ENCODE data around the gene CCDC91.

CCDC91 gene

GRCh38 chr12:28425526-28425925, 235.3 kb downstream of the CCDC91 start:
- H3K4me2 ChIP-seq (ENCODE audit: low read length) = no peak overlapping the region
- no peak overlapping the region for H3K23ac ChIP-seq (ENCODE audit: low read length)
- H3K4me3 ChIP-seq (ENCODE audit: low read depth, low read length) = no peak overlapping the region
- no peak overlapping the region for H3K9ac ChIP-seq (ENCODE audit: low read length)
- no peaks in the 10 kb centered on the region for H3K9me3 ChIP-seq (ENCODE audit: insufficient read depth, low read depth, low read length)
- no peak overlapping the region for H2BK120ac ChIP-seq (ENCODE audit: insufficient read depth, low read length, poor library complexity)
- no peak overlapping the region for H3K18ac ChIP-seq (ENCODE audit: low read length)
- no peak overlapping the region for H2AK5ac ChIP-seq (ENCODE audit: low read length)
- H3K27ac ChIP-seq (ENCODE audit: low read depth, low read length) = no peak overlapping the region
- H3K79me2 ChIP-seq (ENCODE audit: control insufficient read depth, insufficient read depth, low read length, poor library complexity) = no peaks in the 10 kb centered on the region
- no peak overlapping the region for H4K12ac ChIP-seq (ENCODE audit: low read depth, low read length)
- no peaks in the 10 kb centered on the region for H3K4me1 ChIP-seq (ENCODE audit: control insufficient read depth in 1 of 2, insufficient read depth in 2 of 2, low read length in 2 of 2)
- no peak overlapping the region for H2BK5ac ChIP-seq (ENCODE audit: low read depth, low read length, poor library complexity)
- H3K14ac ChIP-seq (ENCODE audit: low read length) = no peak overlapping the region
- no peak overlapping the region for H2BK12ac ChIP-seq (ENCODE audit: low read length)
- H2AFZ ChIP-seq (ENCODE audit: insufficient read depth, low read length, poor library complexity) = no peak overlapping the region
- no peak overlapping the region for H4K8ac ChIP-seq (ENCODE audit: low read depth, low read length)
- no peaks in the 10 kb centered on the region for H3K36me3 ChIP-seq (ENCODE audit: control insufficient read depth in 1 of 2, insufficient read depth in 2 of 2, low read length in 2 of 2)
- H3K79me1 ChIP-seq (ENCODE audit: low read length) = no peaks in the 10 kb centered on the region
- H3K4ac ChIP-seq (ENCODE audit: low read depth, low read length) = no peak overlapping the region
- H3K27me3 ChIP-seq (ENCODE audit: insufficient read depth, low read length) = no peaks in the 10 kb centered on the region
- H4K91ac ChIP-seq (ENCODE audit: low read depth, low read length) = no peak overlapping the region
- no peak for DNase-seq

- Histone ChIP-seq H3K36me3 (ENCODE audit: control insufficient read depth in 1 of 2, insufficient read depth in 2 of 2, low read length in 2 of 2) (no peaks in the 10 kb centered on the region), H4K12ac (ENCODE audit: low read depth, low read length) (no peak overlapping the region), H2BK120ac (ENCODE audit: insufficient read depth, low read length, poor library complexity) (no peak overlapping the region), H2BK5ac (ENCODE audit: low read depth, low read length, poor library complexity) (no peak overlapping the region), H3K27ac (ENCODE audit: low read depth, low read length) (no peak overlapping the region), H3K9ac (ENCODE audit: low read length) (no peak overlapping the region), H3K4me3 (ENCODE audit: low read depth, low read length) (no peak overlapping the region), H2AFZ (ENCODE audit: insufficient read depth, low read length, poor library complexity) (no peak overlapping the region), H3K4ac (ENCODE audit: low read depth, low read length) (no peak overlapping the region), H2AK5ac (ENCODE audit: low read length) (no peak overlapping the region), H3K9me3 (ENCODE audit: insufficient read depth, low read depth, low read length) (no peaks in the 10 kb centered on the region), H3K79me2 (ENCODE audit: control insufficient read depth, insufficient read depth, low read length, poor library complexity) (no peaks in the 10 kb centered on the region), H3K4me2 (ENCODE audit: low read length) (no peak overlapping the region), H3K27me3 (ENCODE audit: insufficient read depth, low read length) (no peaks in the 10 kb centered on the region), H3K18ac (ENCODE audit: low read length) (no peak overlapping the region), H4K91ac (ENCODE audit: low read depth, low read length) (no peak overlapping the region), H3K14ac (ENCODE audit: low read length) (no peak overlapping the region), H3K23ac (ENCODE audit: low read length) (no peak overlapping the region), H3K79me1 (ENCODE audit: low read length) (no peaks in the 10 kb centered on the region), H2BK12ac (ENCODE audit: low read length) (no peak overlapping the region), H3K4me1 (ENCODE audit: control insufficient read depth in 1 of 2, insufficient read depth in 2 of 2, low read length in 2 of 2) (no peaks in the 10 kb centered on the region), H4K8ac (ENCODE audit: low read depth, low read length) (no peak overlapping the region)
- peak; percentile 65 to 79 for DNase-seq
- no CpG with 5 or more reads among the region's 3 CpGs for WGBS (ENCODE audit: extremely low coverage, insufficient coverage, insufficient read length)
Measured at GRCh38 chr12:28427046-28427445, 236.8 kb downstream of the CCDC91 start.

DNA sequence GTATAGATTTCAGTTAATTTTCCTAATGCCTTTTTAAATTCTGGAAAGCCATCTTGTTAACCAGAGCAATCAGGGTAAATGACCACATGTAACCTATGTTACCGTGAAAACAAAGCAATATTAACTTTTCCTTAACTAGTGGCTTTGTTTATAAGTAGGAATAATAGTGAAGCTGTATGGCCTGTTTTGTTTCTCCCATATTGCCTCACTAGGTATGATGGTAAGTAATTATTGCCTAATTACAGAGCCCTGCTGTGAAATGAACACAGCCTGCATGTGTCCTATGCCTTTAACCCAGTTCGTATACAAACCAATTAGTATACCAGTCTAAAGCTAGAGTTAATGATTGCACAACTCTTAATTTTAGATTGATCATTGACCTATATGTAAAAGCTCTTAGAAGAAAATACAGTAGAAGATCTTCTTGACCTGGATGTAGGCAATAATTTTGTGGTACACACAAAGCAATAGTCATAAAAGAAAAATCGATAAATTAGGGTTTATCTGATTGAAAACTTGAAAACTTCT, 249.9 kb downstream of the CCDC91 start:
- Histone ChIP-seq H2AK5ac (ENCODE audit: low read length) (no peak overlapping the region), H2BK5ac (ENCODE audit: low read depth, low read length, poor library complexity) (no peak overlapping the region), H2AFZ (ENCODE audit: insufficient read depth, low read length, poor library complexity) (no peak overlapping the region), H3K4me3 (ENCODE audit: low read depth, low read length) (no peak overlapping the region), H3K14ac (ENCODE audit: low read length) (no peak overlapping the region), H2BK120ac (ENCODE audit: insufficient read depth, low read length, poor library complexity) (no peak overlapping the region), H3K23ac (ENCODE audit: low read length) (no peak overlapping the region), H3K27ac (ENCODE audit: low read depth, low read length) (no peak overlapping the region), H3K9ac (ENCODE audit: low read length) (no peak overlapping the region), H4K12ac (ENCODE audit: low read depth, low read length) (no peak overlapping the region), H3K79me1 (ENCODE audit: low read length) (no peaks in the 10 kb centered on the region), H4K8ac (ENCODE audit: low read depth, low read length) (no peak overlapping the region), H3K27me3 (ENCODE audit: insufficient read depth, low read length) (no peaks in the 10 kb centered on the region), H3K4me2 (ENCODE audit: low read length) (no peak overlapping the region), H4K91ac (ENCODE audit: low read depth, low read length) (no peak overlapping the region), H2BK12ac (ENCODE audit: low read length) (no peak overlapping the region), H3K9me3 (ENCODE audit: insufficient read depth, low read depth, low read length) (no peaks in the 10 kb centered on the region), H3K4me1 (ENCODE audit: control insufficient read depth in 1 of 2, insufficient read depth in 2 of 2, low read length in 2 of 2) (no peaks in the 10 kb centered on the region), H3K36me3 (ENCODE audit: control insufficient read depth in 1 of 2, insufficient read depth in 2 of 2, low read length in 2 of 2) (no peaks in the 10 kb centered on the region), H3K4ac (ENCODE audit: low read depth, low read length) (no peak overlapping the region), H3K79me2 (ENCODE audit: control insufficient read depth, insufficient read depth, low read length, poor library complexity) (no peaks in the 10 kb centered on the region), H3K18ac (ENCODE audit: low read length) (no peak overlapping the region)
- no CpG with 5 or more reads among the region's 3 CpGs for WGBS (ENCODE audit: extremely low coverage, insufficient coverage, insufficient read length)
- DNase-seq = peak in 1 of 2 donors; percentile 26

DNA sequence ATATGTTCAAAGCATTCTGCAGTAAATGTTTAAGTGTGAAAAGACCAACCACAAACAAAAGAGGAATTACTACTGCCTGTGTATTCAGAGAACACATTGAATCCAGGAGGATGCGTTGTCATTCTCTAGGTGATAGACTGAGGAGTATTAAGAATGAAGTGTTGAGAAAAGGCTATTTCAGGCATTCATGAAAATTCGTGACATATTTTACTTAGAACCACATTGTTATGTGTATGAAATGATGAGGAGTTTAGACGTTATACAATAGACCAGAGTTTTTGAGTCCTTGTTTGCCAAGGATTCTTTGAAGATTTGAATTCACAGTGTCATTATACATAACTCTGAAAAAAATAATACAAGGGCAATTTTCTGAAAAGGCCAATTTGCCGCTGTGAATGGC, 251.8 kb downstream of the CCDC91 start:
- Histone ChIP-seq H3K9me3 (ENCODE audit: insufficient read depth, low read depth, low read length) (no peaks in the 10 kb centered on the region), H4K12ac (ENCODE audit: low read depth, low read length) (no peak overlapping the region), H4K91ac (ENCODE audit: low read depth, low read length) (no peak overlapping the region), H3K36me3 (ENCODE audit: control insufficient read depth in 1 of 2, insufficient read depth in 2 of 2, low read length in 2 of 2) (no peaks in the 10 kb centered on the region), H2BK12ac (ENCODE audit: low read length) (no peak overlapping the region), H3K4ac (ENCODE audit: low read depth, low read length) (no peak overlapping the region), H3K9ac (ENCODE audit: low read length) (no peak overlapping the region), H2BK120ac (ENCODE audit: insufficient read depth, low read length, poor library complexity) (no peak overlapping the region), H3K4me1 (ENCODE audit: control insufficient read depth in 1 of 2, insufficient read depth in 2 of 2, low read length in 2 of 2) (no peaks in the 10 kb centered on the region), H4K8ac (ENCODE audit: low read depth, low read length) (no peak overlapping the region), H3K18ac (ENCODE audit: low read length) (no peak overlapping the region), H2BK5ac (ENCODE audit: low read depth, low read length, poor library complexity) (no peak overlapping the region), H2AFZ (ENCODE audit: insufficient read depth, low read length, poor library complexity) (no peak overlapping the region), H3K27me3 (ENCODE audit: insufficient read depth, low read length) (no peaks in the 10 kb centered on the region), H3K4me2 (ENCODE audit: low read length) (no peak overlapping the region), H3K79me2 (ENCODE audit: control insufficient read depth, insufficient read depth, low read length, poor library complexity) (no peaks in the 10 kb centered on the region), H2AK5ac (ENCODE audit: low read length) (no peak overlapping the region), H3K14ac (ENCODE audit: low read length) (no peak overlapping the region), H3K23ac (ENCODE audit: low read length) (no peak overlapping the region), H3K79me1 (ENCODE audit: low read length) (no peaks in the 10 kb centered on the region), H3K27ac (ENCODE audit: low read depth, low read length) (no peak overlapping the region), H3K4me3 (ENCODE audit: low read depth, low read length) (no peak overlapping the region)
- WGBS (ENCODE audit: extremely low coverage, insufficient coverage, insufficient read length) = no CpG with 5 or more reads among the region's 4 CpGs
- peak in 1 of 2 donors; percentile 7 for DNase-seq

All from trophoblast cell (in vitro differentiated cells and primary cell).